ENCODE data around the gene TRMO. TPM values are rescaled to one million over a fixed set of nuclear protein-coding genes. Genes with fewer than 3 reads are reported as not detected.

TRMO gene
- total and polyA plus RNA-seq, 9 of the 15 experiments (the other 6 are each of a cell fraction or from before 2014, with no cell fraction given) = 5.6 to 22.4 (median 16.2) TPM

DNA sequence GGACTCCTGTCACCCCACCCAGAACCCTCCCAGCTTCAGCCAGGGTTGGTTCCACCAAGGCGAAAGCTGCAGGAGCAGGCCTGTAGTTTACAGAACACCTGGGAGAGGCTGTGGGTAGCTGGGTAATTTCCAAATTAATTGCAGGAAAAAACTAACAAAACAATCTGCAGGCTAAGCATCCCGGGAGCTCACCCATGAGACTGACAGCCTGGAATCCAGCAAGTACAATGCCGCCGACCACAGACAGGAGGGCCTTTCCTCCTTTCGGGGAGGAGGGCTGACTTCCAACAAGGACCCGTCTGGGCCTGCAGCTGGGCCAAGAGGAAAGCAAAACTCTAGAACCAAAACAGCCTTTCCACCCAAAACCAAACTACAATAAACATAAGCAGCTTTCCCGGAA lies 59.0 kb downstream of the TRMO start:
- H2AFZ ChIP-seq (ENCODE audit: low read depth, low read length) = no peak overlapping the region
- H3K9me3 ChIP-seq (replicated peaks; ENCODE audit: control insufficient read depth, insufficient read depth, low read depth, low read length) = no peaks in the 10 kb centered on the region; the same call in 1 of the 2 replicates
- H3K4me3 ChIP-seq = no peak overlapping the region
- intact Hi-C loops (cut with micrococcal nuclease) (no loop called here), in situ Hi-C loops (cut with MboI) (no loop called here)
- no peaks in the 10 kb centered on the region for H3K36me3 ChIP-seq (ENCODE audit: control insufficient read depth, insufficient read depth, low read length)
- no peak for DNase-seq (ENCODE audit: extremely low read depth in 1 of 4, low spot score in 3 of 4)
- H3K79me2 ChIP-seq (ENCODE audit: control insufficient read depth, insufficient read depth, low read length) = no peaks in the 10 kb centered on the region
- H3K4me1 ChIP-seq (replicated peaks in 1 of 2; ENCODE audit: control insufficient read depth in 2 of 2, insufficient read depth in 2 of 2, low read length in 2 of 2) = 0 out of 5 replicates have a peak, but pooled peaks cover 0 to under 1% of the 10 kb centered on the region in 2 experiments
- H4K20me1 ChIP-seq (replicated peaks; ENCODE audit: control insufficient read depth, insufficient read depth, low read length) = no peaks in the 10 kb centered on the region
- no peak for FAIRE-seq
- CTCF ChIA-PET (ENCODE audit: low intra/inter-chr PET ratio) = no interaction called here
- 4% methylated on average over 7 of the region's 7 CpGs for WGBS (ENCODE audit: insufficient coverage, low coverage, missing lambda C conversion rate)
- TF ChIP-seq CBFA2T2 (conservative IDR thresholded peaks at IDR 0.05) = no peak
- TF ChIP-seq NRF1 (conservative IDR thresholded peaks at IDR 0.05 in 1 of 2, IDR thresholded peaks at IDR 0.05 in 1 of 2) = no peak
- TF ChIP-seq, protein P1, sequence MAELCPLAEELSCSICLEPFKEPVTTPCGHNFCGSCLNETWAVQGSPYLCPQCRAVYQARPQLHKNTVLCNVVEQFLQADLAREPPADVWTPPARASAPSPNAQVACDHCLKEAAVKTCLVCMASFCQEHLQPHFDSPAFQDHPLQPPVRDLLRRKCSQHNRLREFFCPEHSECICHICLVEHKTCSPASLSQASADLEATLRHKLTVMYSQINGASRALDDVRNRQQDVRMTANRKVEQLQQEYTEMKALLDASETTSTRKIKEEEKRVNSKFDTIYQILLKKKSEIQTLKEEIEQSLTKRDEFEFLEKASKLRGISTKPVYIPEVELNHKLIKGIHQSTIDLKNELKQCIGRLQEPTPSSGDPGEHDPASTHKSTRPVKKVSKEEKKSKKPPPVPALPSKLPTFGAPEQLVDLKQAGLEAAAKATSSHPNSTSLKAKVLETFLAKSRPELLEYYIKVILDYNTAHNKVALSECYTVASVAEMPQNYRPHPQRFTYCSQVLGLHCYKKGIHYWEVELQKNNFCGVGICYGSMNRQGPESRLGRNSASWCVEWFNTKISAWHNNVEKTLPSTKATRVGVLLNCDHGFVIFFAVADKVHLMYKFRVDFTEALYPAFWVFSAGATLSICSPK (IDR thresholded peaks at IDR 0.05; ENCODE audit: borderline replicate concordance) = no peak
- no peak for TF ChIP-seq POLR2G (IDR thresholded peaks at IDR 0.05; ENCODE audit: low read depth, low read length)
- TF ChIP-seq, protein P2, sequence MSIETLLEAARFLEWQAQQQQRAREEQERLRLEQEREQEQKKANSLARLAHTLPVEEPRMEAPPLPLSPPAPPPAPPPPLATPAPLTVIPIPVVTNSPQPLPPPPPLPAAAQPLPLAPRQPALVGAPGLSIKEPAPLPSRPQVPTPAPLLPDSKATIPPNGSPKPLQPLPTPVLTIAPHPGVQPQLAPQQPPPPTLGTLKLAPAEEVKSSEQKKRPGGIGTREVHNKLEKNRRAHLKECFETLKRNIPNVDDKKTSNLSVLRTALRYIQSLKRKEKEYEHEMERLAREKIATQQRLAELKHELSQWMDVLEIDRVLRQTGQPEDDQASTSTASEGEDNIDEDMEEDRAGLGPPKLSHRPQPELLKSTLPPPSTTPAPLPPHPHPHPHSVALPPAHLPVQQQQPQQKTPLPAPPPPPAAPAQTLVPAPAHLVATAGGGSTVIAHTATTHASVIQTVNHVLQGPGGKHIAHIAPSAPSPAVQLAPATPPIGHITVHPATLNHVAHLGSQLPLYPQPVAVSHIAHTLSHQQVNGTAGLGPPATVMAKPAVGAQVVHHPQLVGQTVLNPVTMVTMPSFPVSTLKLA (conservative IDR thresholded peaks at IDR 0.05) = no peak
- no peak for TF ChIP-seq POLR3G (IDR thresholded peaks at IDR 0.05; ENCODE audit: extremely low read depth, insufficient read length, insufficient replicate concordance)
- no peak for TF ChIP-seq RBM39 (optimal IDR thresholded peaks at IDR 0.05; ENCODE audit: low read depth, low read length)
- TF ChIP-seq RBM17 (IDR thresholded peaks at IDR 0.05; ENCODE audit: borderline replicate concordance, low read depth, low read length) = no peak
- TF ChIP-seq POLR3A (IDR thresholded peaks at IDR 0.05; ENCODE audit: borderline replicate concordance, extremely low read depth, insufficient read depth, insufficient read length) = no peak
- no peak for TF ChIP-seq DLX4 (CRISPR knock-in tag; IDR thresholded peaks at IDR 0.05)
- TF ChIP-seq PCBP2 (IDR thresholded peaks at IDR 0.05; ENCODE audit: low read depth, low read length, poor library complexity, severe bottlenecking) = no peak
- TF ChIP-seq MEF2D (tag; conservative IDR thresholded peaks at IDR 0.05; ENCODE audit: low read depth) = no peak
- TF ChIP-seq TAF9B (IDR thresholded peaks at IDR 0.05; ENCODE audit: partially characterized antibody) = no peak
- TF ChIP-seq NFYB (IDR thresholded peaks at IDR 0.05; ENCODE audit: extremely low read depth, insufficient read length) = no peak
- TF ChIP-seq ZNF134 (CRISPR knock-in tag; conservative IDR thresholded peaks at IDR 0.05) = no peak
- TF ChIP-seq MLLT1 (IDR thresholded peaks at IDR 0.05) = no peak
- no peak for TF ChIP-seq COPS2 (conservative IDR thresholded peaks at IDR 0.05)
- TF ChIP-seq SMC3 (conservative IDR thresholded peaks at IDR 0.05; ENCODE audit: insufficient read depth, low read depth, low read length) = no peak
- no peak overlapping the region for H3K9ac ChIP-seq (ENCODE audit: insufficient read depth in 1 of 2, low read depth in 2 of 2, low read length in 2 of 2)
- H3K9me1 ChIP-seq (ENCODE audit: control insufficient read depth, insufficient read depth, low read length) = no peaks in the 10 kb centered on the region
- no peak overlapping the region for H3K27ac ChIP-seq (ENCODE audit: extremely low read depth, low read depth, low read length)
- no peak for ATAC-seq
- H3K27me3 ChIP-seq (ENCODE audit: control insufficient read depth in 2 of 2, insufficient read depth in 2 of 2, low read length in 2 of 2) = peaks cover 31 to 53% of the 10 kb centered on the region in 2 experiments
- BruUV-seq (replicated peaks) = no TSS peak
- POLR2A ChIA-PET = interaction anchor here (2.0 kb wide), 1 partner anchor 11 kb away, joined by 7 read pairs; no protein-coding TSS in a partner anchor
- no peak overlapping the region for H3K4me2 ChIP-seq (ENCODE audit: insufficient read depth, low read length)
